LNCAP (cell line): ENCODE results near the gene TMIGD3.

Experiments used
- TF ChIP-seq, protein P1 (sequence below): fragments of 450-650 bp; IDR thresholded peaks from 2 replicates; pipeline ENCODE4 v1.5.1; 2017; ENCODE audit warnings: mild to moderate bottlenecking

Gene TMIGD3

GRCh38 chr1:111538343-111539025 is 35.1 kb upstream of the TMIGD3 start:
- TF ChIP-seq, protein P1, sequence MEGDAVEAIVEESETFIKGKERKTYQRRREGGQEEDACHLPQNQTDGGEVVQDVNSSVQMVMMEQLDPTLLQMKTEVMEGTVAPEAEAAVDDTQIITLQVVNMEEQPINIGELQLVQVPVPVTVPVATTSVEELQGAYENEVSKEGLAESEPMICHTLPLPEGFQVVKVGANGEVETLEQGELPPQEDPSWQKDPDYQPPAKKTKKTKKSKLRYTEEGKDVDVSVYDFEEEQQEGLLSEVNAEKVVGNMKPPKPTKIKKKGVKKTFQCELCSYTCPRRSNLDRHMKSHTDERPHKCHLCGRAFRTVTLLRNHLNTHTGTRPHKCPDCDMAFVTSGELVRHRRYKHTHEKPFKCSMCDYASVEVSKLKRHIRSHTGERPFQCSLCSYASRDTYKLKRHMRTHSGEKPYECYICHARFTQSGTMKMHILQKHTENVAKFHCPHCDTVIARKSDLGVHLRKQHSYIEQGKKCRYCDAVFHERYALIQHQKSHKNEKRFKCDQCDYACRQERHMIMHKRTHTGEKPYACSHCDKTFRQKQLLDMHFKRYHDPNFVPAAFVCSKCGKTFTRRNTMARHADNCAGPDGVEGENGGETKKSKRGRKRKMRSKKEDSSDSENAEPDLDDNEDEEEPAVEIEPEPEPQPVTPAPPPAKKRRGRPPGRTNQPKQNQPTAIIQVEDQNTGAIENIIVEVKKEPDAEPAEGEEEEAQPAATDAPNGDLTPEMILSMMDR: no peak

DNA sequence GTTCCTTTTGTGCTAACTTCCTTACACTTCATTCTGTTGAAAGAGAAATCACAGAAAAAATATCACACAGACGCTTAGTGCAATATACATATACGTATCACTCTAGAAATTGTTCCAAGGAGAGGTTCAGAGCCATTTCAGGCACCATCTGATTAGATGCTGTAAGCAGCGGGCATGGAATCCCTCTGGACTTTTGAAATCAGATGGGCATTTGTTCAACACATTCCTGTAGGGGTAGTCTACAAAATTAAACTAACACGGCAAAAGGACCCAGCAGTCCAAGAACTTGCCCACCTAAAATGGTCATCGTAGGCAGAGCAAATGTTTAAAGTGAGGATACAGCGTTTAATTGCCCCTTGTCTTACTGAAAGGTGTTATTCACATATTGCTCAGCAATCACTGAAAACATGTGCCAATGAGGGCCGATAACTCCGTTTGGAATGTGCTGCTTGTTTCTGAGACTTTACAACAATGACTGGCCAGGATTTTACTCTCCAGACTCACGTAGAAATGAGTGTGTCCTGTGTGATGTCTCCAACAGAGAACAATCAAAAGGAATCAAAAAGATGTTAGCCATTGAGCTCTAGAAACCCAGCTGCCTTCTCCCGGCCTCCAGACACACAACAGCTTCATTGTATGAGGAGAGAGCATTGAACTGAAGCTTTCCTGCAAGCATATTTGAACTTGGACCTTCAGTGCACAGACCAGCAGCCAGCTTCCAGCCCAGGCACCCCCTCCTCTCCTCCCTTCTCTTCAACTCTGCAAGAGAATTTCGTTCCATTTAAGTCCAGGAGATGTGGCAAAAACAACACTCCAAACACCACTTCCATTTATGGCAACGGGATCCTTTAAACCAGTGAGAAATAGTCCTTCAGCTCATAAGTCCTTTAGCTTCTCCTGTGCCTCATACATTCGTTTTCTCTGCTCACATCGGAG is 32.1 kb upstream of the TMIGD3 start:
- TF ChIP-seq, protein P1: no peak

GRCh38 chr1:111520053-111520452 is 16.6 kb upstream of the TMIGD3 start:
- TF ChIP-seq, protein P1: no peak

GRCh38 chr1:111517469-111518225 is 14.2 kb upstream of the TMIGD3 start:
- TF ChIP-seq, protein P1: no peak

DNA sequence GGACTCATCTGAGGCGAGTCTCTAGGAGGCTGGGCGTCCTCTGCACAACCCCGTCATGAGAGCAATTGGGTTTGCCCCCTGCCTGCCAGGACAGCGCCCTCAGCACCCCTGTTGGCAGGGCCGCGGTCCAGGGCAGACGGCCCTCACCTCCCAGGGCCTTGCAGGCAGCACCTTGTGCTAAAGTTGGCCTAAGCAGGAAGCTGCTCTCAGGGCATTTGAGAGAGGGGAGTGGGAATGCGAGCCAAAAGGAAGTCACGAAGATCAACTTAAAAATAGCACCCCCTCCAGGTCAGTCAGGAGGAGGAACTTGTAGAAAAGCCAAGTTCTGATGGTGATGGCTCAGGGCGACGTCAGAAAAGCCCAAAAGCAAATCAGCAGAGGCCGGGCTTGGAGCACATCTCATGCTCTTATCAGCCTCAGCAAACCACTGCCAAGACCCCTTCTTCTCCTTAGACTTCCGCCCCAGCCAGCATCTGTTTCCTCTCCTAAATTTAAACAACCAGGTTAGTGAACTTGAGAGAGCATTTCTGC is 12.6 kb upstream of the TMIGD3 start:
- TF ChIP-seq, protein P1: no peak

DNA sequence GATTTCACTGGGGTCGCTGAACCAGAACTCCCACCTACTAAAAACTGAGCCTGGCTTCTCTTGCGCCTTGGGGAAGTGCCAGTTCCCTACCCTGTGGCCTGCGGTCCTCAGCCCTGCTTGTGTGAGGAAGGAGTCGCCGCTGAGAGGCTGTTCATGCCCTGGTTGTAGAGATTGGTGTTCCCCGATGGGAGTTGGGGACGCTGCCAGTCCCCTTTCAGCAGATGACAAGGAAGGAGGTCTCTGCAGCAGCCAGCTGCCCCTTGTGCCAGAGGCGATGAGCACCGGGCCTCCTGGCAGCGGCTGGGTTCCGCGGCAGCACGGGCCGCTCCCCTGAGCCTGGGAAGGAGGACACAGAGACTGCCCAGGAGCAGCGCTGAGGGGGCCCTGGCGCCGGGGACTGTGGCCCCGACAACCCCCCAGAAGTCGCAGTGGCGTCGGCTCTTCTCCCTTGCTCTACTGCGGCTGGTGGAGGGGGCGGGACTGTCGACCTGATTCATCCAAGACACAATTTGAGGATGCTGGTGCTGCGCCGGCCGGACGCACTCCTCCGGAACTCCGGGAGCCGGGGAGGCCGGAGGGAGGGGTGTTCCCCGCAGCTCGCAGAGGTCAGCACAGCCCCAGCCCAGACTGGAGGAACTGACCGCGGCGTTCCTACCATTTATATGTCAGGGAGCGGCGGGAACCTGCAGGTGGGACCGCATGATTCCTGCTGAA is 12.0 kb upstream of the TMIGD3 start:
- TF ChIP-seq, protein P1: no peak
